OCI-LY7 (cell line): ENCODE results near the gene RXRA.

ENCODE experiments used
- EZH2phosphoT487 ChIP-seq: fragments of 200-600 bp; sonication (generic); IDR thresholded peaks from 2 replicates; pipeline ENCODE4 v1.6.1; 2018; ENCODE audit warnings: low read depth, borderline replicate concordance, mild to moderate bottlenecking, mixed run types, antibody characterized with exemption, low read length, moderate library complexity, mixed read lengths
- TF ChIP-seq, protein P1 (sequence below): fragments of 200-600 bp; sonication (generic); conservative IDR thresholded peaks from 2 replicates; pipeline ENCODE4 v1.5.1; 2014; ENCODE audit warnings: mild to moderate bottlenecking, antibody characterized with exemption, low read length, moderate library complexity, mixed read lengths

DNA sequence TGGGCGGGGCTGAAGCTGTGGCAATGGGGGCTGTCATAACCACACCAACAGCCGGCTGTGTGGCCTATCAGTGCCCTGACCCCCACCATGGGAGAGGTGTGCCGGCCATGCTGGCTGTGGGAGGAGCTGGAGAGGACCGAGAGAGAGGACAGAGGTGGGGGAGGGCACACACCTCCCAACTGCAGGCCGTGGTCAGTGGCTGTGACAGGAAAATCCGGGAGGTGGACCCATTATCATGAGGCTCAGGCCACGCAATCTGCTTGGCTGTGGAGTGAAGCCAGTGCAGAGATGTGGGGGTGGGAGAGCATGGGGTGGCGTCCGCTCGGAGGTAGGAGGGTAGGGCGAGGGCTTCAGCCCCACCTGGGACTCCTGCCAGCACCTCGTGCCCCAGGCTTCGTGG is 136.1 kb downstream of the RXRA start:
- TF ChIP-seq, protein P1, sequence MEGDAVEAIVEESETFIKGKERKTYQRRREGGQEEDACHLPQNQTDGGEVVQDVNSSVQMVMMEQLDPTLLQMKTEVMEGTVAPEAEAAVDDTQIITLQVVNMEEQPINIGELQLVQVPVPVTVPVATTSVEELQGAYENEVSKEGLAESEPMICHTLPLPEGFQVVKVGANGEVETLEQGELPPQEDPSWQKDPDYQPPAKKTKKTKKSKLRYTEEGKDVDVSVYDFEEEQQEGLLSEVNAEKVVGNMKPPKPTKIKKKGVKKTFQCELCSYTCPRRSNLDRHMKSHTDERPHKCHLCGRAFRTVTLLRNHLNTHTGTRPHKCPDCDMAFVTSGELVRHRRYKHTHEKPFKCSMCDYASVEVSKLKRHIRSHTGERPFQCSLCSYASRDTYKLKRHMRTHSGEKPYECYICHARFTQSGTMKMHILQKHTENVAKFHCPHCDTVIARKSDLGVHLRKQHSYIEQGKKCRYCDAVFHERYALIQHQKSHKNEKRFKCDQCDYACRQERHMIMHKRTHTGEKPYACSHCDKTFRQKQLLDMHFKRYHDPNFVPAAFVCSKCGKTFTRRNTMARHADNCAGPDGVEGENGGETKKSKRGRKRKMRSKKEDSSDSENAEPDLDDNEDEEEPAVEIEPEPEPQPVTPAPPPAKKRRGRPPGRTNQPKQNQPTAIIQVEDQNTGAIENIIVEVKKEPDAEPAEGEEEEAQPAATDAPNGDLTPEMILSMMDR = no peak
- no peak for TF ChIP-seq EZH2phosphoT487
